Neural cell (in vitro differentiated cells): ENCODE measurements around the gene NPW.

ENCODE experiments used
- EP300 ChIP-seq: fragments of 450-650 bp; conservative IDR thresholded peaks from 2 replicates; pipeline ENCODE4 v1.6.1; 2014; ENCODE audit warnings: antibody characterized with exemption, mild to moderate bottlenecking, moderate library complexity; ENCODE audit not compliant: poor library complexity, severe bottlenecking
- EZH2 ChIP-seq: fragments of 200-600, 300-800 bp; shearing (Covaris generic), sonication (generic); IDR thresholded peaks from 2 replicates; pipeline ENCODE4 v1.6.1; 2014; ENCODE audit warnings: antibody characterized with exemption, low read length, borderline replicate concordance, mild to moderate bottlenecking; ENCODE audit not compliant: insufficient read depth, poor library complexity, severe bottlenecking
- MXI1 ChIP-seq: fragments of 450-650 bp; conservative IDR thresholded peaks from 2 replicates; pipeline ENCODE4 v1.6.1; 2014; ENCODE audit warnings: antibody characterized with exemption, mild to moderate bottlenecking; ENCODE audit not compliant: poor library complexity, severe bottlenecking
- POLR2AphosphoS5 ChIP-seq: IDR thresholded peaks from 2 replicates; pipeline ENCODE4 v1.6.1; 2012
- REST ChIP-seq: IDR thresholded peaks from 2 replicates; pipeline ENCODE4 v1.6.1; 2012; ENCODE audit warnings: borderline replicate concordance
- TF ChIP-seq, protein P1 (sequence below): fragments of 450-650 bp; IDR thresholded peaks from 2 replicates; pipeline ENCODE4 v1.5.1; 2014; ENCODE audit warnings: antibody characterized with exemption, mild to moderate bottlenecking, moderate library complexity; ENCODE audit not compliant: poor library complexity, severe bottlenecking

- TF ChIP-seq EZH2 (no peak), MXI1 (no peak), EP300 (no peak), POLR2AphosphoS5 (no peak), REST (no peak)
- TF ChIP-seq, protein P1, sequence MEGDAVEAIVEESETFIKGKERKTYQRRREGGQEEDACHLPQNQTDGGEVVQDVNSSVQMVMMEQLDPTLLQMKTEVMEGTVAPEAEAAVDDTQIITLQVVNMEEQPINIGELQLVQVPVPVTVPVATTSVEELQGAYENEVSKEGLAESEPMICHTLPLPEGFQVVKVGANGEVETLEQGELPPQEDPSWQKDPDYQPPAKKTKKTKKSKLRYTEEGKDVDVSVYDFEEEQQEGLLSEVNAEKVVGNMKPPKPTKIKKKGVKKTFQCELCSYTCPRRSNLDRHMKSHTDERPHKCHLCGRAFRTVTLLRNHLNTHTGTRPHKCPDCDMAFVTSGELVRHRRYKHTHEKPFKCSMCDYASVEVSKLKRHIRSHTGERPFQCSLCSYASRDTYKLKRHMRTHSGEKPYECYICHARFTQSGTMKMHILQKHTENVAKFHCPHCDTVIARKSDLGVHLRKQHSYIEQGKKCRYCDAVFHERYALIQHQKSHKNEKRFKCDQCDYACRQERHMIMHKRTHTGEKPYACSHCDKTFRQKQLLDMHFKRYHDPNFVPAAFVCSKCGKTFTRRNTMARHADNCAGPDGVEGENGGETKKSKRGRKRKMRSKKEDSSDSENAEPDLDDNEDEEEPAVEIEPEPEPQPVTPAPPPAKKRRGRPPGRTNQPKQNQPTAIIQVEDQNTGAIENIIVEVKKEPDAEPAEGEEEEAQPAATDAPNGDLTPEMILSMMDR = no peak
Measured at GRCh38 chr16:1980030-1980769, 39.4 kb upstream of the NPW start.
